Measurements from ENCODE around the gene CLDN4.
A peak's percentile ranks its signal among the peaks of the same experiment; 100 is the strongest.

The CLDN4 gene

DNA sequence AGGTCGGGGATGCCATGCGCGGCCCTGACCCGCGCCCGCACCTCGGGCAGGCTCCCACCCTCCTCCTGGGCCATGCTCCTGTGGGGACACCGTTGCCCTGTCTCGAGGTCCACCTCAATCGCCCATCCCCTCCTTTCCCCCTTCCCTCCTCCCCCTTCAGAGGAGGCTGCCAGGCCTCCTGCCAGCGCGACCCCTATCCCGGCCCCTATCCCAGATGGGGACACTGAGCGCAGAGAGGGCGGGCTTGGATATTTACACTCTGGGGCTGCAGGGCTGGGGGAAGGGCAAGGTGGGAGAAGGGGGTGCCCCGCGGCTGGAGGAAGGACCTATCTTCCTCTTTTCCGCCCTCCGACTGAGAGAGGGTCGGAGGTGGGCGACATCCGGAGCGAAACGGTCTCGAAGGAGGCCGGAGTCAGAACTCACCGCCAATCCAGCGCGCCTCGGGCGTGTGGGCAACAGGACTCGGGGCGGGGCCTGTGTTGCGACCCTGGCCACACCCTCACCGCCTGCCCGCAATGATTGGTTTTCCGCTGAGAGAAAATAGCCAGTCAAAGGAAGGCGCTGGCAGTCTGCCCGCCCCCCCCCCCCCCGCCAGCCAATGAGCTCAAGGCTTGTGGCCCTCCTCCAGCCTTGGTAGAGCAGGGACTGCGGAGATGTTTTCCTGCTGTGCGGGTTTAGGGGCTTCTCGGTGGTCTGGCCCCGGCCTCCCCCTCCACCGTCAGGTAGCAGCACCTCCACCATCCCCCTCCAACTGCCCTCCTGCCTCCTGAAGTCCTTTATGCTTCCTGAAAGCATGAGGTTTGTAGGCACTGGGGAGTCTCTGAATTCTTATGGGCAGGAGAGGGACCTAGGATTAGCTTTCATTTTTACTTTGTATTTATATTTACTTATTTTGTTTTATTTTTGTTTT, 11.5 kb downstream of the CLDN4 start, which contains the start of gene METTL27:
TSS of gene METTL27 (minus strand) at position 450 of the 910 bp plus-strand sequence. CDS start at position 74, 376 bp downstream.
- peak; percentile 19 to 95 (median 84) for DNase-seq

DNA sequence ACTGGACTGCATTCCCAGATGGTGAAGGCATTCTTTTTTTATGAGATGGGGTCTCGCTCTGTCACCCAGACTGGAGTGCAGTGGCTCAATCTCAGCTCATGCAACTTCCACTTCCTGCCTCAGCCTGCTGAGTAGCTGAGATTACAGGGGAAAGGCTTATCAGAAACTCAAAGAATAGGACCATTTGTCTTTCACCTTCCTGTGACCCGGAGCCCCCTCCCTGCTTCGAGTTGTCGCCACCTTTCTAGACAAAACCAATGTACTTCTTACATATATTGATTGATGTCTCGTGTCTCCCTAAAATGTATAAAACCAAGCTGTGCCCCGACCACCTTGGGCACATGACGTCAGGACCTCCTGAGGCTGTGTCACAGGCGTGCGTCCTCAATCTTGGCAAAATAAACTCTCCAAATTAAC, 13.3 kb downstream of the CLDN4 start:
- no peak for DNase-seq

DNA sequence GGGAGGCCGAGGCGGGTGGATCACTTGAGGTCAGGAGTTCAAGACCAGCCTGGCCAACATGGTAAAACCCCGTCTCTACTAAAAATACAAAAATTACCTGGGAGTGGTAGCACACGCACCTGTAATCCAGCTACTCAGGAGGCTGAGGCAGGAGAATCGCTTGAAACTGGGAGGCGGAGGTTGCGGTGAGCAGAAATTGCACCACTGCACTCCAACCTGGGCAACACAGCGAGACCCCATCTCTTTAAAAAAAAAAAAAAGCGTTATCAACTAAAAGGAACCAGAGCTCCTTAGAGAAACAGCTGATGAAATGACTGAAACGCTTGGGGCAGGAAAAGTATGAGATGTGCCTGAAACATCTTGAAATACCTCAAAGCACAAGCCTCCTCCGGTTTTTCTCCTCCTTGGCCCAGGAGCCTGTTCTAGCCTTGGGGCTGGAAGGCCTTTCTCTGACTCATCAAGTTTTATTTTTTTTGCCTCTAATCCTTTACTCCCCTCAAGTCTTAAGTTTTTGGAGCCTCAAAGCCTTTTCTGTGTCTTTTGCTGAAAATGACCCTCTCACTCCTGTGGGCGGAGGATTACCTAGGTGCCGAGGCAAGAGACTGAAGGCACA, 14.2 kb downstream of the CLDN4 start:
- DNase-seq = no peak

DNA sequence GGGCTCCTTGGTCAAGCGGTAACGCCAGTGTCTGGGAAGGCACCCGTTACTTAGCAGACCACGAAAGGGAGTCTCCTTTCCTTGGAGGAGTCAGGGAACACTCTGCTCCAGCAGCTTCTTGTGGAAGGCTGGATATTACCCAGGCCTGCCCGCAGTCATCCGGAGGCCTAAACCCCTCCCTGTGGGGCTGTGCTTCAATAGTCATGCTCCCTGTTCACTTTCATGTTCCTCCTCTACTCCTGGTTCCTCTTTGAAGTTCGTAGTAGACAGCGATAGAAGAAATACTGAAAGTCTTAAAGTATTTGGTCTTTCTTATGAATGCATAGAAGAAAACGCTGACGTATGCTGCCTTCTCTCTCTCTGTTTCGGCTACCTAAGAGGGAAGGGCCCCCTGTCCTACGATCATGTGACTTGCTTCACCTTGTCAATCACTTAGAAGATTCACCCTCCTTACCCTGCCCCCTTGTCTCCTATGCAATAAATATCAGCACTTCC, 15.0 kb downstream of the CLDN4 start:
- DNase-seq = peak in 2 of 56 donors; percentile 20

DNA sequence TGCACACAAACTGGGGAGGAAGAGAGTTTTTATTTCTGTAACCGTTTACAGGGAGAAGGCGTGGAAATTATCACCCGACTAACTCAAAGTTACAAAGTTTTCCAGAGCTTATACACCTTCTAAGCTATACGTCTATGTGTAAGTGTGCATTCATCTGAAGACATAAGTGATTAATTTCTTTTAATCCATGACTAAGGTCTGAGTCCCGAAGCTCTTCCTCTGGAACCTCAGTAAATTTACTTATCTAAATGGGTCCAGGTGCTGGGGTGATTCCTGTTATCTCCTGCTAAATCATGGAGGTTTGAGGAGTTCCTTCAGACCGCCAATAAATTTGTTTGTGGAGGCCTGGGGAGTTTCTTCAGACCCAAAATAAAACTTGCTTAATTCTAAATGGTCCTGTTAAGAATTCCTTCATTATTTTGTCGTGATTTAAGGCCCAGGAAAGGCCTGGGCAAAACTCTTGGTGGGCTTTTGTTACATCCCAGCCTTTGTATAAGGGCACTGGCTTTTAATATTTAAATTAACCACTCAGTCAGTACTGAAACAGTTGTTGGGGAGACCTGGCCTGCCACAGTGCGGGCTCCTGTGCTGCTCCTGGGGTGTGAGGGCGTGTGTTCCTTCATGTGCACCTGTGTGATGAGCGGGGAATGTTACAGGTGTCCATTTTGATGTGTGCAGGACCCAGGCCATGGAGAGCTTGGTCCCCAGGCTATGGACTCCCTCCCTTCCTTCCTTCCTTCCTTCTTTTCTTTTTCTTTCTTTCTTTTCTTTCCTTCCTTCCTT, 17.3 kb downstream of the CLDN4 start:
- DNase-seq = no peak

DNA sequence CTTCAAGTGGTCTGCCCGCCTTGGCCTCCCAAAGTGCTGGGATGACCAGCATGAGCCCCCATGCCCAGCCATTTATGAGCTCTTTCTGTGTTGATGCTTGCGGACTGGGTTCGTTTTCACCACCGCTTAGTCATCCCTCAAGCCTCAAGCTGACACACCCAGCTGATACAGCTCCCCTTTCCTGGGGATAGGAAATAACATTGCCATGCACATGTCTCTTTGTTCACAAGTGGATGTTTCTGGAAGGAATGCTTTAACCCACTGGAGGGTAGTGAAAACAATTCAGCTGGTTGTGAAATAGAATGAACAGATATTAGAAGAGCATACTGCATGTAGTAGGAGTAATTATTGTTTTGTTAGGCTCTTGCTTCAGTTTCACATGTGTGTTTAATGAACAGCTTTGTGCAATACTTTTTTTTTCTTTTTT, 20.0 kb downstream of the CLDN4 start:
- DNase-seq = no peak

DNA sequence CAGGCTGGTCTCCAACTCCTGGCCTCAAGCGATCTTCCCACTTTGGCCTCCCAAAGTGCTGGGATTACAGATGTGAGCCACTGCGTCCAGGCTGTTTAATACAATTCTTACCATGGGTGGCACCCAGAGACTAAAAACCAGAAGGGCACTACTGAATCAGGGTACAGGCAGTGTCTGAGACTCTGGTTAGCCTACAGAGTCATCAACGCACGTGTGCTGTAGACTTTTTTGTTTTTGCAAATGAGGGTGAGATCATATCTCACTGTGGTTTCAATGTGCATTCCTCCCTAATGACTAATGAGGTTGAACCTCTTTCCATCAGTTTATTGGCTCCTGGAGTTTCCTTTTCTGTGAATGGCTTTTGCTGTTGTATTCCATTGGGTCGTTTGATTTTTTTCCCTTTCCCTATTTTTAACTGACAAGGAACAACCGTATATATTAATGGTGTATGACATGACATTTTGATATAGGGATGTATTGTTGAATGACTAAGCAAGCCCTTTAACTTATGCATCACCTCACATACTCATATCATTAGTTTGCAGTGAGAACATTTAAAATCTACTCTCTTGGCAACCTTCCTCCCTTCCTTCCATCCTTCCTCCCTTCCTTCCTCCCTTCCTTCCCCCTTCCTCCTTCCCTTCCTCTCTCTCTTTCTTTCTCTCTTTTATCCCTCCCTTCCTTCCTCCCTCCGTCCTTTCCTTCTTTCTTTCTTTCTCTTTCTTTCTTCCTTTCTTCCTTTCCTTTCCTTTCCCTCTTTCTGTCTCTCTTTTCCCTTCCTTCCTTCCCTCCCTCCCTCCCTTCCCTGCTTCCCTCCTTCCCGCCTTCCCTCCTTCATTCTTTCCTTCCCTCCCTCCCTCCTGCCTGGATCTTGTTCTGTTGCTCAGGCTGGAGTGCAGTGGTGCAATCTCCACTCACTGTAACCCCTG, 20.9 kb downstream of the CLDN4 start:
- no peak for DNase-seq

DNA sequence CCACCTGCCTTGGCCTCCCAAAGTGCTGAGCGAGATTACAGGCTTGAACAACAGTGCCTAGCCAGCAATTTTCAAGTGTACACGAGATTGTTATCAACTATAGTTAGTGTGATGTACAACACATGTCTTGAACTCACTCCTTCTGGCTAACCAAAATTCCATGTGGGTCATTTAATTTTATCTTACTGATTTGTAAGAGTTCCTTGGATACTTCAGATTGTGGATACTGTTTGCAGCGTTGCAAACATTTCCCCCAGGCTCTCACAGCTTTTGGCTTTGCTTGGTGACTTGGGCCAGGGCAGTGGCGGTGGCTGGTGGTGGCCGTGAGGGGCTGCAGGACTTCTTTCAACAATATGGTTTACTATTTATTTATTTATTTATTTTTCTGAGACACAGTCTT, 21.7 kb downstream of the CLDN4 start:
- DNase-seq = no peak

DNA sequence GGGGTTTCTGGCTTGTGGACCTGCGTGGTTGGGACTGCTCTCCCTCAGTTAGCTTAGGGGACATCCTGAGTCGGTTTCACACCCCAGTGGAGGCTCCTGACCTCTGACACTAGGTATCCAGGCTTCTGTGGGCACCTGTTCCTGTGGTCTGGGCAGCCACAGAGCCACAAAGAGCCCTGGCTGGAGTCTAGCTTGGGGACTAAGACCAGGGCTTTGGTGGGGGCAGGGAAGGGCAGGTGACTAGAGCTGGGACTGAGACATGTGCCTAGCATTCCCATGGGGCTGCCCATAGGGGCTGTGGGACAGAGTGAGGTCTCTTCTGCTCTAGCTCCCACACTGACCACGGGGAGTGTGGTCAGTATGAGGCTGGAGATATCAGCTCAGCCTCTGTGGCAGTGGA, 26.1 kb downstream of the CLDN4 start:
- no peak for DNase-seq

DNA sequence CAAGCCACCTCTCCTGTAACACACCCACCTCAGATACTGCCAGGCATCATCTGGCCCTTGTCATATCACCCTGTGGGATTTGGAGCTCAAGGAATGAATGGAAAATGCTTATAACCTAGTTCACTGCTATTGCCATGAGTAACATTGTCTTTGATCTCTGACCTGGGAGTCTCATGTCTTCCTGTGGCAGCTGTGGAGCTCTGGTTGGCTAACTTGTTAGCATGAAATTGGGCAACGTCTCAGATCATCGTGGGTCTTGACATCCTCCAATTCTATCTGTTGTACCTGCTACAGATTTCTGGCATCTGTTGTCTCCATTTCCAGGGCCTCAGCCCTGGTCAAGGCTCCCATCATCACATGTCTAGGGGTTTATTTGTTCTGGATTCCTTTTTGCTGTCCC, 28.0 kb downstream of the CLDN4 start:
- no peak for DNase-seq

DNA sequence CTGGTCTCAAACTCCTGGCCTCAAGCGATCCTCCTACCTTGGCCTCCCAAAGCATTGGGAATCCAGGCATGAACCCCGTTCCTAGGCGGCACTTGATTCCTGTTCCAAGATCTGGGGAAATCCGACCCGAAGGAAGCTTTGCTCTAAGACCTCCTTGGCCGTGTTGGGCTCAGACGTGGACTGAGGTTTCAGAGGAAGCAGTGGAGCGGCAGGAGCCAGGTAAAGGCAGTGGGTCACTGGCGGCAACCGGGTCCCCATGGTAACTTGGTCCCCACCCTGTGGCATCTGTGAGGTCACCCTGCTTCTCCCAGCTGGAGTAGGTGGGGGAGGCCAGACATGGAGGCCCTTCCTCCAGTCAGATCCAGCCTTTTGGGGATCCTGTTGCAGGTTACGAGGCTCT, 30.1 kb downstream of the CLDN4 start, which contains the start of gene TMEM270:
TSS of gene TMEM270 (plus strand) at position 301 of the 400 bp plus-strand sequence. CDS start at position 337, 36 bp downstream.
- DNase-seq = no peak

DNA sequence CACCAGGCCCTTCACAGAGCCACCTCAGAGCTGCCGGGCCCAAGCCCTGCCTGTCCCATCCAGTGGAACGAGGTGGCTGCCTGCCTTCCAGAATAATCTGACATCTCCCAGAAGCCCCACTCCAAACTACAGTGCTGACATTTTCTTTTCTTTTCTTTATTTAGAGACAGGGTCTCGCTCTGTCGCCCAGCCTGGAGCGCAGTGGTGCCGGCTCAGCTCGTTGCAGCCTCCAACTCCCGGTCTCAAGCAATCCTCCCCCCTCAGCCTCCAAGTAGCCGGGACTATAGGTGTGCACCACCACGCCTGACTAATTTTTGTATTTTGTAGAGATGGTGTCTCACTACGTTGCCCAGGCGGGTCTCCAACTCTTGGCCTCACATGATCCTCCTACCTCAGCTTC, 30.5 kb downstream of the CLDN4 start:
- no peak for DNase-seq

DNA sequence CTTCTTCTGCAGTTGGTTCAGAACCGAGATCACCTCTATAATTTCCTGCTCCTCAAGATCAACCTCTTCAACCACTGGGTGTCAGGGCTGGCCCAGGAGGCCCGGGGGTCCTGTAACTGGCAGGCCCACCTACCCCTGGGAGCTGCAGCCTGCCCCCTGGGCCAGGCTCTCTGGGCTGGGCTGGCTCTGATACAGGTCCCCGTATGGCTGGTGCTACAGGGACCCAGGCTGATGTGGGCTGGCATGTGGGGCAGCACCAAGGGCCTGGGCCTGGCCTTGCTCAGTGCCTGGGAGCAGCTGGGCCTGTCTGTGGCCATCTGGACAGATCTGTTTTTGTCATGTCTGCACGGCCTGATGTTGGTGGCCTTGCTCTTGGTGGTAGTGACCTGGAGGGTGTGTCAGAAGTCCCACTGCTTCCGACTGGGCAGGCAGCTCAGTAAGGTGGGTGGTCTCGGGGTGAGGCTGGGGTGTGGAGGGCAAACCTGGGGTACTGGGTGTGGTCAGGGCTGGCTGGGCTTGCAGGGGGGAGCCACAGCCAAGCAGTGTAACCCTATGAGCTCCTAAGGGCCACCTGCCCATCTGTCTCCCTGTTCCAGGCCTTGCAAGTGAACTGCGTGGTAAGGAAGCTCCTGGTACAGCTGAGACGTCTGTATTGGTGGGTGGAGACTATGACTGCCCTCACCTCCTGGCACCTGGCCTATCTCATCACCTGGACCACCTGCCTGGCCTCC, 34.4 kb downstream of the CLDN4 start:
- no peak for DNase-seq

DNA sequence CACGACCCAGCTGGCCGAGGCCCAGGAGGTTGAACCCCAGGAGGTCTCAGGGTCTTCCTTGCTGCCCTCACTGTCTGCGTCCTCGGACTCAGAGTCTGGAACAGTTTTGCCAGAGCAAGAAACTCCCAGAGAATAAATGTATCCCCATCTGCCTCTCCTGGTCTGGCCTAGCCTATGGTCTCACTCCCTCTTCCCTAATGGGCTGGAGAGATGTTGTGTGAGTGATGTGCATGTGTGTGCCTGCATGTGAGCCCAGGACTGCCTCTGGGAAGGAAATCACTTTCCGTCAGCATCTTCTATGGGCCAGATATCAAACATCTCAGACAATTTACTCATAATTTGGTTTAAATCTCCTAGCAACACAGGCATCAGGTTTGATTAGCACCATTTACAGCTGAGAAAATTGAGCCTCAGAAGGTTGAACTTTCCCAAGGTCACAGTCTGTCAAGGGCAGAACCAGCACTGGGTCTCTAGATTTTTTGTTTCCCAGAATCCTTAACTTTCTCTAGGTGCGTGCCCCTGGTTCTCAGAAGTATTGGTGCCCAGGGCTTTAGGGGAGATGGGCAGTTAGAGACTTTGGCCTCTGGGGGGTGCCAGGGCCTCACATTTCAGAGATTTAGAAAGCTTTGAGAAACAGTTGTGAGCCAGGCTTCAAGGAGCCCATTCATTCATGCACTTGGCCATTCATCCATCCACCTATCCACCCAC, 35.1 kb downstream of the CLDN4 start:
- DNase-seq = peak in 27 of 56 donors; percentile 3 to 48 (median 11)

DNA sequence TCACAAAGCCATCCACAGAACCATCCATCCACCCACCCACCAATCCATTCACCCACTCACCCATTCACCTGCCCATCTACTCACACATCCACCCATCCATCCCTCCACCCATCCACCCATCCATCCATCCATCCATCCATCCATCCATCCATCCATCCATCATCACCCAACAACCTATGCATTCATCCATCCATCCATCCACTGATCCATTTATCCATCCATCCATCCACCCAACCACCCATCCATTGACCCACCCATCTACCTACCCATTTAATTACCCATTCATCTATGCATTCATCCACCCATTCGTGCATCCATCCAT, 35.6 kb downstream of the CLDN4 start:
- no peak for DNase-seq

DNA sequence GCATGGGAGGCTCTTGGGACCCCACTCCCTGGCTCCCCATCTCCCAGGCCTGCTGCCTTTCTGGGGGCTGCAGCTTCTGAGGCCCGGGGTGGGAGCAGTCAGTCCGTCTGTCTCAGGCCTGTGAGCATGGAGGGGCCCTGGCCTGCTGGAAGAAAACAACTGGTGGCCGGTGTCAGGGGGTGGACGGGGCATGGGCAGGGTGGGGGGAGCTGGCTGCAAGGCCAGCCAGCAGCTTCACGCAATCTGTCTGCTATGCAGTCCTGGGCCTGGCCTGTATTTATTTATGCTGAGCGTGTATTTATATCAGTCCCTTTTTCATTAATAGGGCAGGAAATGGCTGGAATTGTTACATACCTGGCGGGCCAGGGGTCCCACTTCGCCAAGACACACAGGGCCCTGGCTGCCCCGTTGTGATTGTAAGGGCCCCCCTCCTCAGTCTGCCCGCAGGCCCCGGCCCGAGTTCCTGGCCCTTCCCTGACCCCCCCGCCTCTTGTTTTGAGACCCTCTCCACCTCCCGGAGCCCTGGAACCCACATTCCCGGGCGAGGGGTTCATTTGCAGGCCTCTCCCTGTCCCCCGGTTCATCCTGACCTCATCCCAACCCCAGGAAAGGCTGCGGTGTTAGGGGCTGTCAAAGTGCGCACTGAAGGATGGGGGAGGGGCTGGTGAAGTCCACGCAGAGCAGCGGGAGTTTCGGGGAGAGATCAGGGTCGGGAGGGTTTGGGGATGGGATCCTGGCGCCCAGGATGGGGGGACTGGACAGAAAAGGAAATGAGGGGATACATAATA, 38.4 kb downstream of the CLDN4 start:
- no peak for DNase-seq

DNA sequence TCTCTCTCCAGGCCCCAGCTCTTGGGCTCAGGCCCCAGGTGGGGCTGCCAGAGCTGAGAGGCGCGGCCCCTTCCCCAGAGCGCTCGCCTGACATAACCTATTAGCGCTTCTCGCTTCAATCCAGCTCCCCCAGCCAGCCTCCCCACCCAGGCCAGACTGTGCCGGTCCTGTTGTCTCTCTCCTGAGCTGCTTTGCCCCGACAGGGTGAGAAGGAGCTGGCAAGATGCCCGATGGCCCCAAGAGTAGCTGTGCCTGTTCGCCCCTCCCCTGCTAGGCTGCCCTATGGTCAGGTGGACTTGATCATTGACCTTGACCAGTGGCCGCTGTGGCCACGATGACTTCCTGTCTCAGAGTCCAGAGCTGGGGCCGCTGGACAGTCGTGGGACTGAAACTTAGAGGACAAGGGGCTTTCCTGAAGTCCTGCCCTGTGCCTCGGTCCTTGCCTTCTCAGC, 39.3 kb downstream of the CLDN4 start:
- DNase-seq = peak in 2 of 56 donors; percentile 8 to 14
